CD14-positive monocyte (primary cell): ENCODE data around the gene PDE4D. TPM values are rescaled to one million over a fixed set of nuclear protein-coding genes. Genes with fewer than 3 reads are reported as not detected.

ENCODE experiments used
- DNase-seq, 3 donors: peaks; one replicate each; pipeline ENCODE4 v3.0.0-alpha.2; 2011 to 2022
- H2AFZ ChIP-seq: 2 replicates; pipeline ENCODE4 v1.6.0; 2012; ENCODE audit warnings: mild to moderate bottlenecking, low read depth, low read length, inconsistent platforms; ENCODE audit not compliant: insufficient read depth, poor library complexity, severe bottlenecking
- H3K27ac ChIP-seq, 2 donors: 1 replicate in 1 of 2; 2 replicates in 1 of 2; pipeline ENCODE4 v1.5.1; 2012 to 2013; ENCODE audit warnings: low read length in 2 of 2, control low read depth in 1 of 2, inconsistent platforms in 1 of 2, low read depth in 1 of 2, mild to moderate bottlenecking in 1 of 2
- H3K27me3 ChIP-seq, 2 donors: one replicate each; pipeline versions ENCODE4 v1.6.0 to v1.6.1; 2011 to 2013; ENCODE audit warnings: low read length in 2 of 2; ENCODE audit not compliant: control insufficient read depth in 2 of 2, insufficient read depth in 2 of 2
- H3K36me3 ChIP-seq, 2 donors: replicated peaks in 1 of 2; 1 replicate in 1 of 2; 2 replicates in 1 of 2; pipeline versions ENCODE4 v1.5.1 to v1.6.1; 2012 to 2013; ENCODE audit warnings: low read length in 2 of 2, control low read depth in 1 of 2, inconsistent platforms in 1 of 2, mild to moderate bottlenecking in 1 of 2; ENCODE audit not compliant: insufficient read depth in 2 of 2, control insufficient read depth in 1 of 2
- H3K4me1 ChIP-seq, 2 donors: 1 replicate in 1 of 2; 2 replicates in 1 of 2; pipeline versions ENCODE4 v1.5.1 to v1.6.1; 2012 to 2013; ENCODE audit warnings: low read length in 2 of 2, control low read depth in 1 of 2, inconsistent platforms in 1 of 2, mild to moderate bottlenecking in 1 of 2, moderate library complexity in 1 of 2; ENCODE audit not compliant: insufficient read depth in 2 of 2, control insufficient read depth in 1 of 2
- H3K4me2 ChIP-seq: replicated peaks from 2 replicates; pipeline ENCODE3; 2012; ENCODE audit warnings: low read length, moderate library complexity, mild to moderate bottlenecking; ENCODE audit not compliant: poor library complexity, severe bottlenecking; ENCODE audit errors: extremely low read depth
- H3K4me3 ChIP-seq, 3 experiments: fragments of 200-600 bp in 1 of 3; sonication (generic) in 1 of 3; replicated peaks in 1 of 3; 1 replicate in 2 of 3; 2 replicates in 1 of 3; pipeline ENCODE4 v1.5.1; 2011 to 2013; ENCODE audit warnings: low read length in 3 of 3, mild to moderate bottlenecking in 3 of 3, control low read depth in 2 of 3, low read depth in 2 of 3, inconsistent platforms in 1 of 3, moderate library complexity in 1 of 3
- H3K79me2 ChIP-seq: 2 replicates; pipeline ENCODE4 v1.6.0; 2012; ENCODE audit warnings: mild to moderate bottlenecking, control low read depth, inconsistent platforms, low read length, moderate library complexity; ENCODE audit not compliant: insufficient read depth
- H3K9ac ChIP-seq: 2 replicates; pipeline ENCODE4 v1.6.0; 2017; ENCODE audit warnings: low read length, mild to moderate bottlenecking; ENCODE audit not compliant: insufficient read depth, poor library complexity, severe bottlenecking
- H3K9me3 ChIP-seq, 2 donors: replicated peaks in 1 of 2; 1 replicate in 1 of 2; 2 replicates in 1 of 2; pipeline versions ENCODE4 v1.5.1 to v1.6.1; 2012 to 2013; ENCODE audit warnings: low read length in 2 of 2, control low read depth in 1 of 2; ENCODE audit not compliant: control insufficient read depth in 1 of 2, insufficient read depth in 1 of 2
- H4K20me1 ChIP-seq: 2 replicates; pipeline ENCODE4 v1.6.0; 2012; ENCODE audit warnings: mild to moderate bottlenecking, low read length, control low read depth, moderate library complexity; ENCODE audit not compliant: insufficient read depth
- H3K27ac Mint-ChIP-seq, 7 donors: one replicate each; pipeline ENCODE4 v1.8.0; 2020; ENCODE audit warnings: mild to moderate bottlenecking in 7 of 7, mixed read lengths in 7 of 7, moderate library complexity in 6 of 7, inconsistent platforms in 2 of 7
- H3K27me3 Mint-ChIP-seq, 3 donors: one replicate each; pipeline ENCODE4 v1.8.0; 2021 to 2022; ENCODE audit warnings: low read depth in 3 of 3, mild to moderate bottlenecking in 3 of 3, mixed read lengths in 3 of 3, moderate library complexity in 3 of 3, inconsistent platforms in 1 of 3
- H3K36me3 Mint-ChIP-seq, 2 donors: one replicate each; pipeline ENCODE4 v1.8.0; 2020; ENCODE audit warnings: mixed read lengths in 2 of 2, inconsistent platforms in 1 of 2, mild to moderate bottlenecking in 1 of 2
- H3K4me1 Mint-ChIP-seq: one replicate; pipeline ENCODE4 v1.8.0; 2020; ENCODE audit warnings: mild to moderate bottlenecking, mixed read lengths
- H3K4me3 Mint-ChIP-seq, 2 donors: one replicate each; pipeline ENCODE4 v1.8.0; 2020; ENCODE audit warnings: mild to moderate bottlenecking in 2 of 2, mixed read lengths in 2 of 2, moderate library complexity in 1 of 2
- H3K9me3 Mint-ChIP-seq, 7 donors: one replicate each; pipeline ENCODE4 v1.8.0; 2020 to 2022; ENCODE audit warnings: mixed read lengths in 7 of 7, mild to moderate bottlenecking in 6 of 7, moderate library complexity in 6 of 7, inconsistent platforms in 2 of 7
- CTCF ChIP-seq: fragments of 200-600 bp; IDR thresholded peaks from one replicate; pipeline ENCODE4 v1.8.0; 2022; ENCODE audit warnings: antibody characterized with exemption, mild to moderate bottlenecking
- WGBS: methylation state at CpG from one replicate; pipeline ENCODE4 v1.1.5; 2013; ENCODE audit warnings: missing lambda C conversion rate; ENCODE audit not compliant: insufficient coverage; 5-methylcytosine and 5-hydroxymethylcytosine counted together
- intact Hi-C, 2 donors: fragments of 100-400 bp; cut with micrococcal nuclease; formaldehyde crosslinking; loops; one replicate each; pipeline versions ENCODE4 v1.15.0 to v1.15.1; 2023
- polyA plus RNA-seq, 3 donors: library from polyadenylated mRNA; depleted of rRNA in 1 of 3; unstranded in 2 of 3; stranded (reverse) in 1 of 3; fragments of 300-500 nt in 2 of 3; fragments of >200 nt in 1 of 3; fragmentation: Illumina TruSeq in 2 of 3; gene quantifications; 1 replicate in 2 of 3; 2 replicates in 1 of 3; pipeline ENCODE4 v1.2.3, GENCODE V29; 2012 to 2021

The PDE4D gene
- polyA plus RNA-seq, 3 donors, result 1.9 to 3.4 (median 2.8) TPM

GRCh38 chr5:59728356-59728755, 165.2 kb downstream of the PDE4D start:
- Mint-ChIP-seq H3K27me3 (no peaks in the 10 kb centered on the region), H3K27ac (no peak overlapping the region), H3K36me3 (no peaks in the 10 kb centered on the region), H3K9me3 (no peaks in the 10 kb centered on the region), H3K4me1 (no peaks in the 10 kb centered on the region), H3K4me3 (no peak overlapping the region)
- Histone ChIP-seq H3K27me3 (no peaks in the 10 kb centered on the region), H3K4me2 (no peak overlapping the region), H3K9me3 (no peaks in the 10 kb centered on the region), H3K4me3 (no peak overlapping the region), H3K4me1 (no peaks in the 10 kb centered on the region), H3K79me2 (no peaks in the 10 kb centered on the region), H3K36me3 (no peaks in the 10 kb centered on the region), H2AFZ (no peak overlapping the region), H4K20me1 (no peaks in the 10 kb centered on the region), H3K9ac (no peak overlapping the region), H3K27ac (no peak overlapping the region)
- no peak for DNase-seq
- no CpG with 5 or more reads among the region's 1 CpG for WGBS
- TF ChIP-seq CTCF, result no peak
- intact Hi-C loops, result no loop called here

DNA sequence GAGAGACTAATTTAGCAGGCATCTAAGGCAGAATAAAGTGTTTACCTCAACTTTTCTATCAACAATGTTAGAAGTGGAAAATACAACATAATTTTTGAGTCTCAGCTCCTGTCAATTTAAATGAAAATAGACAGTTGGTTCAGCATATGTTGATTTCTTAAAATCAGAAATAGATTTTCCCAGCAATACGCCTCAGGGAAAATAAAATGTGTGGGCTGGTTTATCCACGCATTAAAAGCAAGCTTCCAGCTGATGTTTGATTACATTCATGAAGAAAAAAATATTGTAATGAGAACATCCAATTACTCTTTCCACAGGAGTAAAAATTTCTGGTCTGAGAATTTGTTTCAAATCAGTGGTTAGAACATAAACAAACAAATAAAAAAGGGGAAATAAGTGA, 166.3 kb downstream of the PDE4D start:
- Histone ChIP-seq H3K9ac (no peak overlapping the region), H3K27me3 (no peaks in the 10 kb centered on the region), H2AFZ (no peak overlapping the region), H3K4me3 (no peak overlapping the region), H3K9me3 (no peaks in the 10 kb centered on the region), H4K20me1 (no peaks in the 10 kb centered on the region), H3K4me1 (no peaks in the 10 kb centered on the region), H3K4me2 (no peak overlapping the region), H3K36me3 (no peaks in the 10 kb centered on the region), H3K79me2 (no peaks in the 10 kb centered on the region), H3K27ac (no peak overlapping the region)
- Mint-ChIP-seq H3K4me3 (no peak overlapping the region), H3K36me3 (no peaks in the 10 kb centered on the region), H3K27me3 (no peaks in the 10 kb centered on the region), H3K4me1 (no peaks in the 10 kb centered on the region), H3K9me3 (no peaks in the 10 kb centered on the region), H3K27ac (no peak overlapping the region)
- TF ChIP-seq CTCF, result no peak
- no CpG with 5 or more reads among the region's 2 CpGs for WGBS
- intact Hi-C loops, result no loop called here
- no peak for DNase-seq
